Astrocyte (in vitro differentiated cells and primary cell): ENCODE results near the gene DCTN1. TPM values are rescaled to one million over a fixed set of nuclear protein-coding genes. Genes with fewer than 3 reads are reported as not detected.

Source experiments
- DNase-seq: peaks from one replicate; pipeline ENCODE4 v3.0.0-alpha.2; 2010; ENCODE audit warnings: low read depth
- FAIRE-seq: peaks from 2 replicates; lab custom pipeline; 2011; peaks lifted over from hg19 to GRCh38; lab: Jason Lieb, UNC
- H2AFZ ChIP-seq: 2 replicates; pipeline ENCODE4 v1.6.0; 2012; ENCODE audit warnings: low read depth, low read length, inconsistent platforms
- H3K27ac ChIP-seq: 2 replicates; pipeline ENCODE4 v1.5.1; 2011; ENCODE audit warnings: low read depth, low read length, inconsistent platforms
- H3K27me3 ChIP-seq: 2 replicates; pipeline ENCODE4 v1.6.0; 2011; ENCODE audit warnings: low read length, inconsistent platforms; ENCODE audit not compliant: insufficient read depth
- H3K36me3 ChIP-seq: 2 replicates; pipeline ENCODE4 v1.5.1; 2011; ENCODE audit warnings: low read length, inconsistent platforms; ENCODE audit not compliant: insufficient read depth
- H3K4me1 ChIP-seq: 2 replicates; pipeline ENCODE4 v1.5.1; 2011; ENCODE audit warnings: low read length, inconsistent platforms; ENCODE audit not compliant: insufficient read depth
- H3K4me2 ChIP-seq: 2 replicates; pipeline ENCODE4 v1.6.0; 2012; ENCODE audit warnings: low read length, inconsistent platforms
- H3K4me3 ChIP-seq: 2 replicates; pipeline ENCODE4 v1.5.1; 2011; ENCODE audit warnings: low read depth, mild to moderate bottlenecking, low read length, inconsistent platforms; ENCODE audit not compliant: insufficient read depth
- H3K79me2 ChIP-seq: 2 replicates; pipeline ENCODE4 v1.6.0; 2012; ENCODE audit warnings: mild to moderate bottlenecking, low read length, inconsistent platforms; ENCODE audit not compliant: insufficient read depth
- H3K9ac ChIP-seq: 2 replicates; pipeline ENCODE4 v1.6.0; 2012; ENCODE audit warnings: mild to moderate bottlenecking, low read length, inconsistent platforms
- H3K9me3 ChIP-seq: 2 replicates; pipeline ENCODE4 v1.5.1; 2012; ENCODE audit warnings: low read depth, mild to moderate bottlenecking, low read length, inconsistent platforms; ENCODE audit not compliant: insufficient read depth
- H4K20me1 ChIP-seq: 2 replicates; pipeline ENCODE4 v1.6.0; 2012; ENCODE audit warnings: low read length, inconsistent platforms; ENCODE audit not compliant: insufficient read depth
- H3K27ac Mint-ChIP-seq: one replicate; pipeline ENCODE4 v1.8.0; 2021; ENCODE audit warnings: mild to moderate bottlenecking, mixed read lengths; ENCODE audit not compliant: unreplicated experiment
- H3K27me3 Mint-ChIP-seq: one replicate; pipeline ENCODE4 v1.8.0; 2021; ENCODE audit warnings: low read depth, mixed read lengths; ENCODE audit not compliant: unreplicated experiment
- H3K36me3 Mint-ChIP-seq: one replicate; pipeline ENCODE4 v1.8.0; 2021; ENCODE audit warnings: low read depth, mixed read lengths; ENCODE audit not compliant: unreplicated experiment
- H3K4me1 Mint-ChIP-seq: one replicate; pipeline ENCODE4 v1.8.0; 2021; ENCODE audit warnings: low read depth, mixed read lengths; ENCODE audit not compliant: unreplicated experiment
- H3K4me3 Mint-ChIP-seq: one replicate; pipeline ENCODE4 v1.8.0; 2021; ENCODE audit warnings: mild to moderate bottlenecking, moderate library complexity, mixed read lengths; ENCODE audit not compliant: unreplicated experiment
- H3K9me3 Mint-ChIP-seq: one replicate; pipeline ENCODE4 v1.8.0; 2021; ENCODE audit warnings: mild to moderate bottlenecking, mixed read lengths; ENCODE audit not compliant: unreplicated experiment
- EZH2 ChIP-seq: IDR thresholded peaks from 2 replicates; pipeline ENCODE4 v1.6.1; 2012; ENCODE audit warnings: mild to moderate bottlenecking, low read length, inconsistent platforms; ENCODE audit not compliant: insufficient read depth
- total RNA-seq: library from RNA; stranded (reverse); gene quantifications from 2 replicates; pipeline ENCODE4 v1.2.1, GENCODE V29; 2021
- TF ChIP-seq, protein P1 (sequence below): IDR thresholded peaks from 2 replicates; pipeline ENCODE4 v1.5.1; 2011; ENCODE audit warnings: low read depth, mild to moderate bottlenecking, inconsistent platforms, low read length, moderate library complexity; ENCODE audit not compliant: insufficient read depth

Gene DCTN1
- total RNA-seq, 1 donor from 2014 or later: 215 TPM

DNA sequence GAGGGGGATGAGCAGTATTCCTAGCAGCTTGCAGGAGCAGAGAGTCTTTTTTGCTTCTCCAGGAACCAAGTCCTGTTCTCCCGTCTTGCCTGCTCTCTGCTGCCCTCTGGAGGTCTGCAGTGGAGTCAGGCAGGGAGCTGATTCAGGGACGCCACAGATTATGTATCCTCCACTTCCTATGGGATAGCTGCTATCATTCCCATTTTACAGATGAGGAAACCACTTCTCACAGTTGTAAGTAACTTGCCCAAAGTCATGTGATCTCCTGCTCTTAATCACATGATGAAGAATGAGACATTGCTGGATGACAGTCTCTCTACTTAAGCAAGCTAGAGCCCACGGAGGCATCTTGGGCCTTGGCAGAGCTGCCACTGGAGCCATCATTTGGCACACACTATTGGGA lies 45.2 kb downstream of the DCTN1 start:
- no peak overlapping the region for H2AFZ ChIP-seq
- Mint-ChIP-seq H3K36me3 (no peaks in the 10 kb centered on the region), H3K4me3 (no peak overlapping the region), H3K9me3 (no peaks in the 10 kb centered on the region), H3K27ac (no peak overlapping the region), H3K4me1 (no peaks in the 10 kb centered on the region), H3K27me3 (peaks cover 12% of the 10 kb centered on the region)
- no peaks in the 10 kb centered on the region for H3K36me3 ChIP-seq
- no peak overlapping the region for H3K4me2 ChIP-seq
- H3K4me1 ChIP-seq: no peaks in the 10 kb centered on the region
- H3K9me3 ChIP-seq: no peaks in the 10 kb centered on the region
- no peaks in the 10 kb centered on the region for H4K20me1 ChIP-seq
- FAIRE-seq (peak; percentile 45), DNase-seq (peak; percentile 33)
- no peak overlapping the region for H3K9ac ChIP-seq
- TF ChIP-seq, protein P1, sequence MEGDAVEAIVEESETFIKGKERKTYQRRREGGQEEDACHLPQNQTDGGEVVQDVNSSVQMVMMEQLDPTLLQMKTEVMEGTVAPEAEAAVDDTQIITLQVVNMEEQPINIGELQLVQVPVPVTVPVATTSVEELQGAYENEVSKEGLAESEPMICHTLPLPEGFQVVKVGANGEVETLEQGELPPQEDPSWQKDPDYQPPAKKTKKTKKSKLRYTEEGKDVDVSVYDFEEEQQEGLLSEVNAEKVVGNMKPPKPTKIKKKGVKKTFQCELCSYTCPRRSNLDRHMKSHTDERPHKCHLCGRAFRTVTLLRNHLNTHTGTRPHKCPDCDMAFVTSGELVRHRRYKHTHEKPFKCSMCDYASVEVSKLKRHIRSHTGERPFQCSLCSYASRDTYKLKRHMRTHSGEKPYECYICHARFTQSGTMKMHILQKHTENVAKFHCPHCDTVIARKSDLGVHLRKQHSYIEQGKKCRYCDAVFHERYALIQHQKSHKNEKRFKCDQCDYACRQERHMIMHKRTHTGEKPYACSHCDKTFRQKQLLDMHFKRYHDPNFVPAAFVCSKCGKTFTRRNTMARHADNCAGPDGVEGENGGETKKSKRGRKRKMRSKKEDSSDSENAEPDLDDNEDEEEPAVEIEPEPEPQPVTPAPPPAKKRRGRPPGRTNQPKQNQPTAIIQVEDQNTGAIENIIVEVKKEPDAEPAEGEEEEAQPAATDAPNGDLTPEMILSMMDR: peak; percentile 94
- no peak for TF ChIP-seq EZH2
- H3K27ac ChIP-seq: no peak overlapping the region
- H3K4me3 ChIP-seq: no peak overlapping the region
- H3K27me3 ChIP-seq: no peaks in the 10 kb centered on the region
- no peaks in the 10 kb centered on the region for H3K79me2 ChIP-seq

DNA sequence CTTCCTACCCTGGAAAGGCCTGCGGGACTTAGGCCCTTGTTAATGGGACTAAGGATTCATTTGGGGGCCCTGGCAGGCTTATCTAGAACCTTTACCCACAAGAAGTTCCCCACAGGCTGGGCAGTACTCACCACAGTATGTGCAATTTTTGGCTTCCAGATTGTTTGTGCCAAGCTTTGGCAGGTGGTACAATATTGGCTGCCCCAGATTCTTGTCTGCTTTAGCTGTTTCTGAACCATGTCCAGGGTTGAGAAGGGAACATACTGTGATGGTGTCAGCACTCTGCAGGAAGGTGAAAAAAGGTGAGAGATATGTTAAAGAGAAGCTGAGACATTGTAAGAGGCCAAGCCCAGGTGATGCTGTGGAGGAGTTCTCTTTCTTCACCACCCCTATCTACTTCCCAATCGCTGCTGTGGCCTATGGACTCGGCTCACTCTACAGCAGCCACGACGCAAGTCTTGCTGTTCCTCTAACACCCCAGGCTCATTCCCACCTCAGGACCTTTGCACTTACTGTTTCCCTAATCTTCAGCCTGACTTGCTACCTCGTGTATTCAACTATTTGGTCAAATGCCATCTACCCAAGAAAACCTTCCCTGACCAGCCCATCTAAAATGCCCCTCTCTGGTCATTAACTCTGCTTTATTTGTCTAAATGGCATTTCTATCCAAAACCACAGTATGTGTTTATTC lies 46.1 kb downstream of the DCTN1 start:
- no peaks in the 10 kb centered on the region for H3K36me3 ChIP-seq
- no peaks in the 10 kb centered on the region for H3K9me3 ChIP-seq
- H3K27me3 ChIP-seq: no peaks in the 10 kb centered on the region
- no peak for FAIRE-seq
- H3K4me1 Mint-ChIP-seq: no peaks in the 10 kb centered on the region
- H3K79me2 ChIP-seq: no peaks in the 10 kb centered on the region
- peaks cover 12% of the 10 kb centered on the region for H3K27me3 Mint-ChIP-seq
- H3K4me2 ChIP-seq: no peak overlapping the region
- no peaks in the 10 kb centered on the region for H4K20me1 ChIP-seq
- H3K9ac ChIP-seq: no peak overlapping the region
- TF ChIP-seq, protein P1: no peak
- no peak for TF ChIP-seq EZH2
- H3K9me3 Mint-ChIP-seq: no peaks in the 10 kb centered on the region
- H3K4me3 ChIP-seq: no peak overlapping the region
- H3K27ac ChIP-seq: no peak overlapping the region
- H2AFZ ChIP-seq: no peak overlapping the region
- no peaks in the 10 kb centered on the region for H3K36me3 Mint-ChIP-seq
- no peaks in the 10 kb centered on the region for H3K4me1 ChIP-seq
- H3K27ac Mint-ChIP-seq: no peak overlapping the region
- no peak overlapping the region for H3K4me3 Mint-ChIP-seq
- no peak for DNase-seq

DNA sequence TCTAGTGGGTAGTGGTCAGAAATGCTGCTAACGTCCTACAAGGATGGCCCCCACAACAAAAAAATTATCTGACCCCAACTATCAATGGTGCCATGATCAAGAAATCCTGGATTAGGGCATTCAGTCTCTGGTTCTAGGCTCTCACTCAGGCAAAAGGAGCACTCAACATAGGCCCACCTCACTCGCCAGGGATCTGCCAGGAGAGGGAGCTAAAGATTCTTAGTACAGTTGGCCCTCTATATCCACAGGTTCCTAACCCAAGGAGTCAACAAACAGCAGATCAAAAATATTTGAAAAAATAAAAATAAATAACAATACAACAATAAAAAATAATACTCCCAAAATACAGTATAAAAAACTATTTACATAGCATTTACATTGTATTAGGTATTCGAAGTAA lies 46.9 kb downstream of the DCTN1 start:
- H4K20me1 ChIP-seq: no peaks in the 10 kb centered on the region
- no peaks in the 10 kb centered on the region for H3K9me3 Mint-ChIP-seq
- no peaks in the 10 kb centered on the region for H3K4me1 Mint-ChIP-seq
- H3K79me2 ChIP-seq: no peaks in the 10 kb centered on the region
- no peak overlapping the region for H3K4me3 Mint-ChIP-seq
- no peak for DNase-seq
- no peak overlapping the region for H3K9ac ChIP-seq
- no peaks in the 10 kb centered on the region for H3K27me3 ChIP-seq
- H3K27ac ChIP-seq: no peak overlapping the region
- no peak overlapping the region for H3K4me3 ChIP-seq
- H3K27me3 Mint-ChIP-seq: peaks cover 12% of the 10 kb centered on the region
- no peaks in the 10 kb centered on the region for H3K36me3 ChIP-seq
- no peak overlapping the region for H3K27ac Mint-ChIP-seq
- H3K9me3 ChIP-seq: no peaks in the 10 kb centered on the region
- H3K4me2 ChIP-seq: no peak overlapping the region
- FAIRE-seq: no peak
- TF ChIP-seq, protein P1: peak; percentile 32
- no peak for TF ChIP-seq EZH2
- no peak overlapping the region for H2AFZ ChIP-seq
- H3K36me3 Mint-ChIP-seq: no peaks in the 10 kb centered on the region
- H3K4me1 ChIP-seq: no peaks in the 10 kb centered on the region
